HG03521 (cell line): ENCODE measurements around the gene TMEM144.
"Not testable (repeated sequence)": the region's sequence is repeated elsewhere in the genome, so short reads cannot be mapped to it uniquely, and the experiment has no call there.

ENCODE experiments used
- ATAC-seq: cut with Tn5 transposase; IDR thresholded peaks from one replicate; pipeline ENCODE4 v1.9.1; 2021; ENCODE audit warnings: mild to moderate bottlenecking, moderate library complexity; ENCODE audit not compliant: unreplicated experiment

Gene TMEM144

DNA sequence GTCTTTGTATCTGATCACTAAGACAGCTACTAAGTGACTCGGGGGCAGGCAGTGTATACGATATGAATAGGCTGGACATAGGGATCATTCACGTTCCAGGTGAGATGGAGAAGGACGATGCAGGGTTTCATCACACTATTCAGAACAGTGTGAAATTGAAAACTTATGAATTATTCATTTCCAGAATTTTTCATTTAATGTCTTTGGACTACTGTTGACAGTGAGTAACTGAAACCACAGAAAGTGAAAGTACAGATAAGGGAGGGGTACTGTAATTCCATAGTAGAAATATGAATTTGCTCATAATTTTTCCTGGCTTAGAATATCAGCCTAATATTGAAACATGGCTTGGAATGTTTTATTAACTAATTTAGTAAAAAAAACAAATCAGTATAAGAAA is 24.4 kb downstream of the TMEM144 start:
- ATAC-seq = no peak

GRCh38 chr4:158236304-158237030 is 26.2 kb downstream of the TMEM144 start:
- no peak for ATAC-seq

- ATAC-seq = no peak
Observed at GRCh38 chr4:158238575-158238974, 28.3 kb downstream of the TMEM144 start.

DNA sequence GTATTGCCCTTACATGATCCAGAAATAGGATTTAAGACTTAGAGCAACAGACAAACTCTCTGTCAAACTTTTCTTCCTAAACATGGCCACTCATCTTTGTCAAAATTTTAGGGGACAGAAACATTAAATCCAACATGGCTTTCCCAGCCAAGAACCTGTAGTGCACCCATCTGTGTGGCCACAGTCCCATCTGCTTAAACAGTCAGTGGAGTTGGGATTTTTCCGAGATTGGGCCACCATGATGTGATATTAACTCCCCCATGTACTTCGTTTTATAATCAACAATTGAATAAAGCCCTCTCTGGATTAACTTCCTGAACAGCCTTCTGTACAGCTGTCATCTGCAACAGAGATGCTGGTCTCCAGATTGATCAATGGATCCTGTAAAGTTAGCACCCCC is 28.9 kb downstream of the TMEM144 start:
- ATAC-seq = no peak

- no peak for ATAC-seq
Observed at GRCh38 chr4:158243071-158243470, 32.8 kb downstream of the TMEM144 start.

DNA sequence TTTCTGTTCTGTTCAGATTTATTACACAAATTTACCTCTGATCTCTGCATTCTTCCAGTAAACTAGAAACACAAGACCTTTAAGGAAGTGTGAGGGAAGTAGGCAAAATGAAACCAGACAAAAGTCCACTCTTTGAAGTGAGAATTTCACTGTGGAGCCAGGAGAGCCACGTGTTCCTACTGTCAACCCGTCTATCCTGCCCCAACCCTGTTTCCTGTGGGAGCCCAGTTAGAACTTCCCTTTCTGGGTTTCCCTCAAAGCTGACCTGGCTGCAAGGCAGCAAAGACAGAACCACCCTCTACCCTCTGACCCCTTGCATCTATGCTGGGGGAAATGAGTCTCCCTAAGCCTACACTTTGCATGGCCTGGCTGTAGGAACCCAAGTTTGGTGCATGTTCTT is 40.0 kb downstream of the TMEM144 start:
- ATAC-seq = no peak

DNA sequence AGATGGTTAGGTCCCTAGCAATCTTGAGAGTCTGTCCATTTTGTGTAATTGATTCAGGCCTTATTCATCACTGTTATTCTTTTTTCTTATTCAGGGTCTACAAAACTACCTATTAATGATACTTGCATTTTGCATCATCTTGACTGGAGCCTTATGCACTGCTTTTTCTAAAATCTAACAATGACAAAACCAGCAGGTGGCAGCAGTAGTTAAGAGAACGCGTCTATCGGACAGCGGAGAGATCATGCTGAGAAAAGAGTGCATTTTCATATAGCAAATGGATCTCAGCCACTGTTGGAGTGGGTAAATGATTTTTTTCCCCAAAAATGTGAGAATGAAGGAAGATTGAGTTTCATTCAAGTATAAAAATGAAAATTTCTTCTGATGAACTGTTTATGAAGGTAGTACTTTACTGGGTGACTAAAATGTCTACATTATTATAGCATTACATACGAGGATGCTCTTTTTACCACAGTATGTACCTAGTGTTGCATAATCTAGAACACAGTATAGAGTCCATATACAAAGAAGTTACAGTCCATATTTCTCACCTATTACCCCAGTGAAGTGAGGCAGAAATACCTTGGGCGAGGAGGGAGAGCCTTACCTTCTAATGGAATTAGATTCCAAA is 43.2 kb downstream of the TMEM144 start:
- ATAC-seq = peak; percentile 75

DNA sequence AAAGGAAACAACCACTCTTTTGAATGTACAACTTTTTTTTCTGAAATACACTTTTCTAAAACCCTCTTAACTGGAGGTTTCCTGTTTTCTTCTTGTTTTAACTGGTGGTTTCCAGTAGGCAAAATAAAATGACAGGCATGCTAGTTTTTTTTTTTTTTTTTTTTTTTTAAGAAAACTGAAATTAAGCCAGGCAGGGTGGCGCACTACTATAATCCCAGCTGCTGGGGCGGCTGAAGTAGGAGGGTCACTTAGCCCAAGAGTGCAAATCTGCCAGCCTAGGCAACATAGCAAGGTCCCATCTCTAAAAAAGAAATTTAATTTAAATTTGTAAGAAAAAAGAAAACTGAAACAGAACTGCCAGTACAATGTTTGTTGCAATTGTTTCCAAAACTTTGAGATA is 44.0 kb downstream of the TMEM144 start:
- ATAC-seq = no peak

GRCh38 chr4:158255727-158256324 is 45.5 kb downstream of the TMEM144 start:
- peak; percentile 69 for ATAC-seq

GRCh38 chr4:158259955-158260575 is 49.8 kb downstream of the TMEM144 start:
- ATAC-seq = no peak

GRCh38 chr4:158261480-158261879 is 51.2 kb downstream of the TMEM144 start:
- no peak for ATAC-seq

- ATAC-seq = no peak
Observed at GRCh38 chr4:158268553-158268952, 58.3 kb downstream of the TMEM144 start.

DNA sequence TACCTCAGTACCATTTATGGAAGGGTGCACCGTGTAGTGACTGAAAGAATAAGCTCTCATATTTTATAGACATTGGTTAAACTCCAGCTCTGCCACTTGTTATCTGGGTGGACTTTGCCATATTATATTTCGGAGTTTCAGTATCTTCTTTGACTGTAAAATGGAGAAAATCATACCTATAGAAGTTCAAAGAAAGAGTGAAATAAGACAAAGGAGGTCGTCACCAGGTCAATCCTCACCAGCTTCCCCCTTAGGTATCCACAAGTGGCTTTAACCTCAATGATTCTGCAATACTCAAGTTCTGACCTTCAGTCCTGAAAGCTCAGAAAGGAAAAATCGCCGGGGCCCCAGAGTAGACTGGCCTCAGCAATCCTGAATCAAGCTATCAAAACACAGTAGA is 64.3 kb downstream of the TMEM144 start:
- no peak for ATAC-seq

GRCh38 chr4:158277558-158277957 is 67.3 kb downstream of the TMEM144 start:
- no peak for ATAC-seq

- ATAC-seq = not testable (repeated sequence)
Observed at GRCh38 chr4:158279052-158279451, 68.8 kb downstream of the TMEM144 start.

DNA sequence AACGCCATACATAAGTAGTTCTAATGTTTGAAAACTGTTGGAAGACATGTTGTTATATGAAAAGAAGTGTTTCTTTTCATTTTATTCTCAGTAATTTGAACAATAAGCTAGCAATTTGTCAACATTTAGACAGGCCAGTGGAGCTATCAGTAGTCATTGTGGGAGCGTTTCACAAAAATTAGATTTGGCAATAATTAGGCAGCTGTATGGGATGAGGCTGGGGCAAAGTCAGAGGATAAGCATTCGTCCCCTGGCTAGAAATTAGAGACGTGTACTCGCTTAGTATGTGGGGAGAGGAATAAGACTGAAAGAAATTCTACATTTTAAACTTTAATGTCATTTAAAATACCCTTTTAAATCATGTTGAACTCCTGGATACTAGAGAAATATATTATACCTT is 70.6 kb downstream of the TMEM144 start:
- no peak for ATAC-seq

GRCh38 chr4:158282252-158282651 is 72.0 kb downstream of the TMEM144 start:
- no peak for ATAC-seq

- no peak for ATAC-seq
Observed at GRCh38 chr4:158285429-158286216, 75.3 kb downstream of the TMEM144 start.

GRCh38 chr4:158290912-158291311 is 80.6 kb downstream of the TMEM144 start:
- ATAC-seq = no peak

- no peak for ATAC-seq
Observed at GRCh38 chr4:158291334-158292055, 81.2 kb downstream of the TMEM144 start.
